ENCODE measurements around the gene LDLRAD4.

LDLRAD4 gene

GRCh38 chr18:13247506-13247905, 28.9 kb downstream of the LDLRAD4 start:
- in situ Hi-C loops (cut with MboI; ENCODE audit: low sequenced_read_pairs, unreplicated experiment) = no loop called here
- DNase-seq (ENCODE audit: low spot score) = no peak
- no peak for TF ChIP-seq CTCF (IDR thresholded peaks at IDR 0.05; ENCODE audit: borderline replicate concordance, control extremely low read depth, extremely low read depth, insufficient read depth, missing control alignments)

- DNase-seq (ENCODE audit: low spot score) = no peak
- TF ChIP-seq CTCF (IDR thresholded peaks at IDR 0.05; ENCODE audit: borderline replicate concordance, control extremely low read depth, extremely low read depth, insufficient read depth, missing control alignments) = no peak
- in situ Hi-C loops (cut with MboI; ENCODE audit: low sequenced_read_pairs, unreplicated experiment) = no loop called here
Measured at GRCh38 chr18:13252686-13253410, 34.3 kb downstream of the LDLRAD4 start.

GRCh38 chr18:13253786-13254688, 35.5 kb downstream of the LDLRAD4 start:
- in situ Hi-C loops (cut with MboI; ENCODE audit: low sequenced_read_pairs, unreplicated experiment) = no loop called here
- no peak for DNase-seq (ENCODE audit: low spot score)
- no peak for TF ChIP-seq CTCF (IDR thresholded peaks at IDR 0.05; ENCODE audit: borderline replicate concordance, control extremely low read depth, extremely low read depth, insufficient read depth, missing control alignments)

GRCh38 chr18:13254971-13255927, 36.7 kb downstream of the LDLRAD4 start:
- TF ChIP-seq CTCF (IDR thresholded peaks at IDR 0.05; ENCODE audit: borderline replicate concordance, control extremely low read depth, extremely low read depth, insufficient read depth, missing control alignments) = no peak
- in situ Hi-C loops (cut with MboI; ENCODE audit: low sequenced_read_pairs, unreplicated experiment) = no loop called here
- no peak for DNase-seq (ENCODE audit: low spot score)

- in situ Hi-C loops (cut with MboI; ENCODE audit: low sequenced_read_pairs, unreplicated experiment) = no loop called here
- TF ChIP-seq CTCF (IDR thresholded peaks at IDR 0.05; ENCODE audit: borderline replicate concordance, control extremely low read depth, extremely low read depth, insufficient read depth, missing control alignments) = no peak
- no peak for DNase-seq (ENCODE audit: low spot score)
Measured at GRCh38 chr18:13256444-13257305, 38.1 kb downstream of the LDLRAD4 start.

Data from GM13976 (cell line).